HL-60 (cell line): ENCODE data around the gene PTPRN.

Experiments
- CTCF ChIP-seq: IDR thresholded peaks from one replicate; pipeline ENCODE4 v1.5.1; 2011; ENCODE audit warnings: low read length, control low read depth, inconsistent platforms; ENCODE audit not compliant: insufficient read depth
- GABPA ChIP-seq: IDR thresholded peaks from 2 replicates; pipeline ENCODE4 v1.6.1; 2012; ENCODE audit warnings: low read depth
- POLR2AphosphoS5 ChIP-seq: IDR thresholded peaks from 2 replicates; pipeline ENCODE4 v1.6.1; 2012; ENCODE audit warnings: low read depth
- REST ChIP-seq: IDR thresholded peaks from 2 replicates; pipeline ENCODE4 v1.6.1; 2012; ENCODE audit warnings: low read depth; ENCODE audit not compliant: insufficient replicate concordance
- SPI1 ChIP-seq: IDR thresholded peaks from 2 replicates; pipeline ENCODE4 v1.6.1; 2012; ENCODE audit warnings: low read depth, mild to moderate bottlenecking, borderline replicate concordance

- TF ChIP-seq POLR2AphosphoS5: no peak
- TF ChIP-seq CTCF: no peak
- no peak for TF ChIP-seq REST
- TF ChIP-seq GABPA: no peak
- no peak for TF ChIP-seq SPI1
Observed at GRCh38 chr2:219300022-219300421, 9.2 kb downstream of the PTPRN start.
